ENCODE results near the gene DYSF.
A peak's percentile ranks its signal among the peaks of the same experiment; 100 is the strongest.

The DYSF gene

DNA sequence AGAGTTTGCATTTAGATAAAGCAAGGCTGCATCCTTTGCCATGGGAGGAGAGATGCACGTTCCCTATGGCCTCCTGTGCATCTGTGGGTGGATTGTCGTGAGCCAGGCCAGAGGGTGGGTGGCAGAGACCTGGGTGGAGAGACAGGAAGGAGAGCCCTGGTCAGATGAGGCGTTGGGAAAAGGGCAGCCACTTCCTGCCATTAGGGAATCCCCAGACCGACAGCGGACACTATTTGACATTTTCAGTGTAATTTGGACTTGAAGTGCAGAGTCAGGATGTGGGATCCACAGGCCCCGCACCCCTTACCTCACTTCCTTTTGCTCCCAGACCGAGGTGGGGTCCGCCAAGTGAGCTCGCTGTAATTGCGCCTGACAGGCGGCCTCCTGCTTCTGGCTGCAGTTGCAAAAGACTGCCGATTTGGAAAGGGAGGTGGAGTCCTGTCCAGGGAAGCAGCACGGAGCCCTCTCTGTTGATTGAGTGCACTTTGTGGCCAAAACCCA is 150.0 kb downstream of the DYSF start:
- no peak for TF ChIP-seq CTCF (IDR thresholded peaks at IDR 0.05; ENCODE audit: control insufficient read depth, insufficient read depth, low read depth, low read length, missing control alignments)
- no peak for DNase-seq (ENCODE audit: low read depth)
- no peak overlapping the region for H3K4me3 ChIP-seq (ENCODE audit: control insufficient read depth, low read depth, low read length)

- no peak for DNase-seq (ENCODE audit: low read depth)
- TF ChIP-seq CTCF (IDR thresholded peaks at IDR 0.05; ENCODE audit: control insufficient read depth, insufficient read depth, low read depth, low read length, missing control alignments) = peak; percentile 27
- H3K4me3 ChIP-seq (ENCODE audit: control insufficient read depth, low read depth, low read length) = no peak overlapping the region
These were observed 150.7 kb downstream of the DYSF start for GRCh38 chr2:71603851-71604725.

- no peak for DNase-seq (ENCODE audit: low read depth)
- H3K4me3 ChIP-seq (ENCODE audit: control insufficient read depth, low read depth, low read length) = no peak overlapping the region
- TF ChIP-seq CTCF (IDR thresholded peaks at IDR 0.05; ENCODE audit: control insufficient read depth, insufficient read depth, low read depth, low read length, missing control alignments) = no peak
These were observed 151.4 kb downstream of the DYSF start for GRCh38 chr2:71604726-71605120.

DNA sequence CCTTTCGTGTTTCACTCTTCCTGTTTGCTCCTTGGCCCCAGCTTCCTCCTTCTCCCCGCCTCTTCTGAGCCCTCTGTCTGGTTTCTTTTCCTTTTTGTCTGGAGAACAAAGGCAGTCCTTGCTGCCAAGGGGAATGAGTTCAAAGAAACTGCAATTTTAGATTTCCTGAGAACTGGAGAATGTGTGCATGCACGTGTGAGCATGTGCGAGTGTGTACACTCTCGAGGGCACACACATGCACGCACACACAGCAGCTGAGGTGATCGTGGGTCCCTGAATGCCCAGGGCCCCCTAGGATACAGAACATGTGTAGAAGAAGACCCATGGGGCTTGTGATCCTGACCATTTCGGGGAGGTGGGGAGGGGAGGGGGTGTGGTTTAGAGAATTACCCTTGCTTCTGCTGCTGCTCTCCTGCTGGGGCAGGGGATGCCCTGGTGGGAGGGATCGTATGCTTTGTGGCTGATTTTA is 151.8 kb downstream of the DYSF start:
- DNase-seq (ENCODE audit: low read depth) = no peak
- no peak overlapping the region for H3K4me3 ChIP-seq (ENCODE audit: control insufficient read depth, low read depth, low read length)
- TF ChIP-seq CTCF (IDR thresholded peaks at IDR 0.05; ENCODE audit: control insufficient read depth, insufficient read depth, low read depth, low read length, missing control alignments) = no peak

DNA sequence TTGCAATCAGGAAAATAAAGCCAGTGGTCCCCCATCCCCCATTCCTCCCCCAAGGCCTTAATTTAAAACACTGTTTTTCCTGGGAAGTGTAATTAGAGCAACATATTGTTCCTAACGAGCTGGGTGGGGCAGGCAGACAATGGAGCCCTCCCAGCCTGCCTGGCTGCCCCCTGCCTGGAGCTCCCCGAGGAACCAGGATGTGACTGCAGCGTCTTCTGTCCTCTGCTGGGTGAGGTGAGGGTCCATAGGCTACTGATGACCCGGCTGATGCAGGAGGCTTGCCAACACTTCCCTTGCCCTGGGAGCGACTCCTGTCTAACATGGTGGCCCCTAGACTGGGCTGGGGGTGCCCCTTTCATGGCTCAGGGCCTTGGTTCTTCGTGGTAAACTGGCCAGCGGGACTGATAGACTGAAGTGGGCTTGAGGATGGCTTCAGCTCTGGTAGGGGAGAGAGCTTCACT is 152.4 kb downstream of the DYSF start:
- no peak for DNase-seq (ENCODE audit: low read depth)
- no peak for TF ChIP-seq CTCF (IDR thresholded peaks at IDR 0.05; ENCODE audit: control insufficient read depth, insufficient read depth, low read depth, low read length, missing control alignments)

DNA sequence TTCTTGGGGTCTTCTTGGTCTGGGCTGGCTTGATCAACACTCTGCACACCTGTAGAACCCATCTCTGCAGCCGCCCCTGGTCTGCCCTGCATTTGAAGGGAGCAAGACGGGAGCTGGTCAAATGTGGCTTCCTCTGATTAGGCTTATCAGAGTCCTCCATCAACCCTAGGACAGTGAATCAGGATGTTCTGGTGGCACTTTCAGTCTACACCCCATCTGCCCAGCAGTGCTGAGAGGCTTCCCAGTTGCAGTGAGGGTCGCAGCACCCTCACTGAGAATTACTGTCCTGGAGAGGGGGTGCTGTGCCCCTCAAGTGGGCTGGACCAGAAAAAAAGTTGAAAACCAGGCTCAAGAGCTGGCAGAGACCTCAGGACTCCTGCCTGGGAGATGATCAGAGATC is 152.9 kb downstream of the DYSF start:
- no peak overlapping the region for H3K4me3 ChIP-seq (ENCODE audit: control insufficient read depth, low read depth, low read length)
- DNase-seq (ENCODE audit: low read depth) = no peak
- no peak for TF ChIP-seq CTCF (IDR thresholded peaks at IDR 0.05; ENCODE audit: control insufficient read depth, insufficient read depth, low read depth, low read length, missing control alignments)

More for the DNA sequence above, 152.4 kb downstream of the DYSF start:
- H3K4me3 ChIP-seq (ENCODE audit: control insufficient read depth, low read depth, low read length) = no peak overlapping the region

Measured in AG09309 (cell line).